Iris pigment epithelial cell (primary cell): ENCODE results near the gene AUTS2.

Experiments used
- DNase-seq: peaks from one replicate; pipeline ENCODE4 v3.0.0-alpha.2; 2011; ENCODE audit warnings: low read depth

Gene AUTS2

GRCh38 chr7:70602117-70602516, 1003.8 kb downstream of the AUTS2 start:
- DNase-seq, result no peak

GRCh38 chr7:70607281-70607680, 1009.0 kb downstream of the AUTS2 start:
- no peak for DNase-seq

GRCh38 chr7:70607759-70608158, 1009.5 kb downstream of the AUTS2 start:
- no peak for DNase-seq

GRCh38 chr7:70608229-70608628, 1010.0 kb downstream of the AUTS2 start:
- DNase-seq, result no peak

GRCh38 chr7:70612811-70613210, 1014.5 kb downstream of the AUTS2 start:
- DNase-seq, result no peak

GRCh38 chr7:70614237-70615045, 1016.2 kb downstream of the AUTS2 start:
- peak; percentile 33 for DNase-seq

- DNase-seq, result no peak
These were observed 1016.9 kb downstream of the AUTS2 start for GRCh38 chr7:70615066-70615606.

- no peak for DNase-seq
These were observed 1017.9 kb downstream of the AUTS2 start for GRCh38 chr7:70616211-70616610.

GRCh38 chr7:70616821-70617220, 1018.5 kb downstream of the AUTS2 start:
- no peak for DNase-seq

- DNase-seq, result no peak
These were observed 1019.8 kb downstream of the AUTS2 start for GRCh38 chr7:70618020-70618551.

- DNase-seq, result no peak
These were observed 1020.9 kb downstream of the AUTS2 start for GRCh38 chr7:70619130-70619529.

GRCh38 chr7:70619659-70620058, 1021.4 kb downstream of the AUTS2 start:
- DNase-seq, result no peak

GRCh38 chr7:70620333-70621055, 1022.2 kb downstream of the AUTS2 start:
- DNase-seq, result no peak

- no peak for DNase-seq
These were observed 1023.8 kb downstream of the AUTS2 start for GRCh38 chr7:70621954-70622600.

GRCh38 chr7:70622936-70623335, 1024.7 kb downstream of the AUTS2 start:
- no peak for DNase-seq

- no peak for DNase-seq
These were observed 1026.3 kb downstream of the AUTS2 start for GRCh38 chr7:70624500-70625103.

- no peak for DNase-seq
These were observed 1029.2 kb downstream of the AUTS2 start for GRCh38 chr7:70627461-70627860.

- DNase-seq, result no peak
These were observed 1032.2 kb downstream of the AUTS2 start for GRCh38 chr7:70630440-70630817.

- DNase-seq, result no peak
These were observed 1032.7 kb downstream of the AUTS2 start for GRCh38 chr7:70630818-70631457.

GRCh38 chr7:70631718-70632117, 1033.4 kb downstream of the AUTS2 start:
- DNase-seq, result no peak

- no peak for DNase-seq
These were observed 1034.1 kb downstream of the AUTS2 start for GRCh38 chr7:70632400-70632799.

- DNase-seq, result no peak
These were observed 1035.8 kb downstream of the AUTS2 start for GRCh38 chr7:70634071-70634470.
